Panc1 (cell line): ENCODE measurements around the gene METTL27. TPM values are rescaled to one million over a fixed set of nuclear protein-coding genes. Genes with fewer than 3 reads are reported as not detected.

Experiments used
- ATAC-seq: fragments of 200-7000 bp; cut with Tn5 transposase; 2 replicates; pipeline ENCODE4 v1.9.1; 2020; ENCODE audit warnings: mild to moderate bottlenecking, moderate library complexity
- BruUV-seq: library from RNA; stranded (reverse); fragments of 400-500 nt; replicated peaks from 2 replicates; lab custom pipeline; 2021; lab: Mats Ljungman, UMichigan
- CTCF ChIA-PET: fragments of 300-600 bp; sonication (Branson Sonifier 250); formaldehyde crosslinking; loops from one replicate; lab custom pipeline; 2022; ENCODE audit warnings: antibody characterized with exemption; lab: Charles Lee
- POLR2A ChIA-PET: fragments of 300-600 bp; sonication (Branson Sonifier 250); formaldehyde crosslinking; loops from one replicate; lab custom pipeline; 2022; ENCODE audit warnings: antibody characterized with exemption; lab: Charles Lee
- DNase-seq: peaks from one replicate; pipeline ENCODE4 v3.0.0-alpha.2; 2010; ENCODE audit warnings: low read depth, low spot score
- H3K27ac ChIP-seq: 2 replicates; pipeline ENCODE4 v1.5.1; 2011; ENCODE audit warnings: mild to moderate bottlenecking, low read length, inconsistent platforms
- H3K27me3 ChIP-seq: fragments of 200-500 bp; sonication (Bioruptor generic); 2 replicates; pipeline ENCODE4 v1.6.0; 2014; ENCODE audit warnings: low read length, inconsistent platforms; ENCODE audit not compliant: control insufficient read depth, insufficient read depth
- H3K36me3 ChIP-seq: fragments of 200-500 bp; sonication (Bioruptor generic); 2 replicates; pipeline ENCODE4 v1.5.1; 2014; ENCODE audit warnings: inconsistent platforms, mild to moderate bottlenecking, low read length, moderate library complexity; ENCODE audit not compliant: control insufficient read depth, insufficient read depth
- H3K4me1 ChIP-seq: 2 replicates; pipeline ENCODE4 v1.5.1; 2011; ENCODE audit warnings: inconsistent platforms, mild to moderate bottlenecking, low read length, moderate library complexity; ENCODE audit not compliant: control insufficient read depth, insufficient read depth
- H3K4me3 ChIP-seq, 2 experiments: 2 replicates each; pipeline ENCODE4 v1.5.1; 2011 to 2012; ENCODE audit warnings: low read depth in 2 of 2, low read length in 2 of 2, mild to moderate bottlenecking in 2 of 2, inconsistent platforms in 1 of 2, moderate library complexity in 1 of 2
- H3K9me3 ChIP-seq: fragments of 200-500 bp; sonication (Bioruptor generic); 2 replicates; pipeline ENCODE4 v1.5.1; 2014; ENCODE audit warnings: low read depth, mild to moderate bottlenecking, inconsistent platforms, low read length, moderate library complexity; ENCODE audit not compliant: control insufficient read depth, insufficient read depth
- CTCF ChIP-seq: fragments of 450-650 bp; IDR thresholded peaks from 2 replicates; pipeline ENCODE4 v1.5.1; 2017; ENCODE audit warnings: mild to moderate bottlenecking
- POLR2AphosphoS5 ChIP-seq: IDR thresholded peaks from 2 replicates; pipeline ENCODE4 v1.6.1; 2012; ENCODE audit warnings: mild to moderate bottlenecking, low read depth, low read length, moderate library complexity
- REST ChIP-seq, 2 experiments: IDR thresholded peaks; 2 replicates each; pipeline ENCODE4 v1.6.1; 2011 to 2012; ENCODE audit warnings: low read depth in 2 of 2, control low read depth in 1 of 2, low read length in 1 of 2, mild to moderate bottlenecking in 1 of 2, moderate library complexity in 1 of 2; ENCODE audit not compliant: insufficient read depth in 1 of 2
- SIN3A ChIP-seq: IDR thresholded peaks from 2 replicates; pipeline ENCODE4 v1.6.1; 2012; ENCODE audit warnings: low read depth, mild to moderate bottlenecking, low read length, moderate library complexity, borderline replicate concordance; ENCODE audit not compliant: insufficient read depth
- TCF7L2 ChIP-seq: IDR thresholded peaks from 2 replicates; pipeline ENCODE4 v1.6.1; 2011; ENCODE audit warnings: mild to moderate bottlenecking, low read depth, low read length, inconsistent platforms
- in situ Hi-C: cut with HindIII; loops from 2 replicates; pipeline ENCODE4 v1.10.0; 2016; ENCODE audit warnings: low sequenced_read_pairs, low pct_unique_long_range_greater_than_20kb
- intact Hi-C: fragments of 100-400 bp; cut with micrococcal nuclease; formaldehyde crosslinking; loops from one replicate; pipeline ENCODE4 v1.10.0; 2022; ENCODE audit not compliant: unreplicated experiment
- total RNA-seq: library from RNA; stranded (reverse); gene quantifications from one replicate; pipeline ENCODE4 v1.2.1, GENCODE V29; 2021; ENCODE audit not compliant: unreplicated experiment

The METTL27 gene
- total RNA-seq, 1 experiment from 2014 or later = 3.4 TPM

- Histone ChIP-seq H3K27ac (no peak overlapping the region), H3K9me3 (no peaks in the 10 kb centered on the region), H3K4me3 (no peak overlapping the region), H3K27me3 (no peaks in the 10 kb centered on the region), H3K36me3 (no peaks in the 10 kb centered on the region), H3K4me1 (no peaks in the 10 kb centered on the region)
- ChIA-PET CTCF (no interaction called here), POLR2A (no interaction called here)
- TF ChIP-seq REST (IDR thresholded peaks at IDR 0.05; ENCODE audit: insufficient read depth in 1 of 2, low read depth in 2 of 2, low read length in 1 of 2) (no peak), SIN3A (no peak), POLR2AphosphoS5 (no peak), TCF7L2 (no peak), CTCF (no peak)
- DNase-seq (no peak), ATAC-seq (no peak)
- BruUV-seq = no TSS peak
- intact Hi-C loops = loop anchor here (5.0 kb wide), 1 partner anchor 47 kb away; no protein-coding TSS in a partner anchor
- in situ Hi-C loops = no loop called here
These were observed 16.5 kb upstream of the METTL27 start for GRCh38 chr7:73858807-73859206.

DNA sequence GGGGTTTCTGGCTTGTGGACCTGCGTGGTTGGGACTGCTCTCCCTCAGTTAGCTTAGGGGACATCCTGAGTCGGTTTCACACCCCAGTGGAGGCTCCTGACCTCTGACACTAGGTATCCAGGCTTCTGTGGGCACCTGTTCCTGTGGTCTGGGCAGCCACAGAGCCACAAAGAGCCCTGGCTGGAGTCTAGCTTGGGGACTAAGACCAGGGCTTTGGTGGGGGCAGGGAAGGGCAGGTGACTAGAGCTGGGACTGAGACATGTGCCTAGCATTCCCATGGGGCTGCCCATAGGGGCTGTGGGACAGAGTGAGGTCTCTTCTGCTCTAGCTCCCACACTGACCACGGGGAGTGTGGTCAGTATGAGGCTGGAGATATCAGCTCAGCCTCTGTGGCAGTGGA lies 14.6 kb upstream of the METTL27 start:
- no peak for ATAC-seq
- no peaks in the 10 kb centered on the region for H3K27me3 ChIP-seq
- no peak overlapping the region for H3K27ac ChIP-seq
- H3K4me3 ChIP-seq = no peak overlapping the region
- in situ Hi-C loops = no loop called here
- peaks cover 7% of the 10 kb centered on the region for H3K4me1 ChIP-seq
- H3K9me3 ChIP-seq = no peaks in the 10 kb centered on the region
- no TSS peak for BruUV-seq
- DNase-seq = no peak
- no peaks in the 10 kb centered on the region for H3K36me3 ChIP-seq
- ChIA-PET POLR2A (interaction anchor here (0.6 kb wide), 1 partner anchor 23 kb away, joined by 3 read pairs; no protein-coding TSS in a partner anchor), CTCF (interaction anchor here (0.7 kb wide), 1 partner anchor 46 kb away, joined by 5 read pairs; no protein-coding TSS in a partner anchor)
- no peak for TF ChIP-seq TCF7L2
- no peak for TF ChIP-seq REST (IDR thresholded peaks at IDR 0.05; ENCODE audit: insufficient read depth in 1 of 2, low read depth in 2 of 2, low read length in 1 of 2)
- intact Hi-C loops = loop anchor here (5.0 kb wide), 1 partner anchor 45 kb away; no protein-coding TSS in a partner anchor
